GM18498 (cell line): ENCODE results near the gene PSMD3.
"Not testable (repeated sequence)": the region's sequence is repeated elsewhere in the genome, so short reads cannot be mapped to it uniquely, and the experiment has no call there.

Experiments used
- ATAC-seq: cut with Tn5 transposase; IDR thresholded peaks from one replicate; pipeline ENCODE4 v1.9.1; 2021; ENCODE audit warnings: mild to moderate bottlenecking, moderate library complexity; ENCODE audit not compliant: unreplicated experiment

Gene PSMD3

GRCh38 chr17:39995438-39995837, 14.8 kb downstream of the PSMD3 start:
- no peak for ATAC-seq

DNA sequence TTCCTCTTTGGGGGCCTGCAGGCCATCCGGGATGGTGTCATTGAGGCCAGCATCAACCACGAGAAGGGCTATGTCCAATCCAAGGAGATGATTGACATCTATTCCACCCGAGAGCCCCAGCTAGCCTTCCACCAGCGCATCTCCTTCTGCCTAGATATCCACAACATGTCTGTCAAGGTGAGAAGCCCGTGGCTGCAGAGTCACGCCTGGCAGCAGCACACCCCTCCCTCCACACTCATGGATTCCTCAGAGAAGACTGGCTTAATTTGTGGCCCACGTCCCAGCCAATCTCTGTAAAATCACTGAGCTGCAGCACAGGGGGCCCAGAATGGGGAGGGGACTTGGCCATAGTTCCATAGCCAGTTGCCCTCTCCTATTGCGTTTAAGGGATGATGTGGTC, 15.6 kb downstream of the PSMD3 start:
- no peak for ATAC-seq

DNA sequence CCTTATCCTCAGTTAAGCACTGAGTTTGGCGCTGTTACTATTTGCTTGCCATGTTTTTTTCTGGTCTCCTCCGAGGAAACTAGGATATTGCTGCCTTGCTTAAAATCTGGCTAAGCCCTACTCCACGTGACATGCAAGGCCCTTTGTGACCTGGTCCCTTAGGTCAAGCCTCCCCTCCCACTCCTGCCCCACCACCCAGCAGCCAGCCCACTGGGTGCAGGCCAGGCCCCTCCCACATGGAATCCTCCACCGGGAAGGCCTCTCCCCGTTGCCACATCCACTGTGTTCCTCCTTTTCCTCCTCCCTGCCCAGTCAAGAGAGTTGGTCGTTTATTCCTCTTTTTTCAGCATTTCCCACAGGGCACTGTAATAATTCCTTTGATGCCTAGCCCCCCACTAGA, 16.2 kb downstream of the PSMD3 start:
- no peak for ATAC-seq

DNA sequence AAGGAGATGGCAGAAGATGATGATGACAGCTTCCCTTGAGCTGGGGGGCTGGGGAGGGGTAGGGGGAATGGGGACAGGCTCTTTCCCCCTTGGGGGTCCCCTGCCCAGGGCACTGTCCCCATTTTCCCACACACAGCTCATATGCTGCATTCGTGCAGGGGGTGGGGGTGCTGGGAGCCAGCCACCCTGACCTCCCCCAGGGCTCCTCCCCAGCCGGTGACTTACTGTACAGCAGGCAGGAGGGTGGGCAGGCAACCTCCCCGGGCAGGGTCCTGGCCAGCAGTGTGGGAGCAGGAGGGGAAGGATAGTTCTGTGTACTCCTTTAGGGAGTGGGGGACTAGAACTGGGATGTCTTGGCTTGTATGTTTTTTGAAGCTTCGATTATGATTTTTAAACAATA, 16.9 kb downstream of the PSMD3 start:
- ATAC-seq: no peak

DNA sequence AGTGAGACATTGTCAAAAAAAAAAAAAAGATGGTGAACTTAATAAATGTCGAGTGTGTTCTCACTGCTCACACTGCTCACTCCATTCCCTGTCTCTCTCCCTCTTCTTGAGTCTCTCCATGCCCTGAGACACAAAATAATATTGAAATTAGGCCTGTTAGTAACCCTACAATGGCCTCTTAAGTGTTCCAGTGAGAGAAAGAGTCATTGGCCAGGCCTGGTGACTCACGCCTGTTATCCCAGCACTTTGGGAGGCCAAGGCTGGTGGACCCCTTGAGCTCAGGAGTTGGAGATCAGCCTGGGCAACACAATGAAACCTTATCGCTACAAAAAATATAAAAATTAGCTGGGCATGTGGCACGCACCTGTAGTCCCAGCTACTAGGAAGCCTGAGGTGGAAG, 18.5 kb downstream of the PSMD3 start:
- no peak for ATAC-seq

DNA sequence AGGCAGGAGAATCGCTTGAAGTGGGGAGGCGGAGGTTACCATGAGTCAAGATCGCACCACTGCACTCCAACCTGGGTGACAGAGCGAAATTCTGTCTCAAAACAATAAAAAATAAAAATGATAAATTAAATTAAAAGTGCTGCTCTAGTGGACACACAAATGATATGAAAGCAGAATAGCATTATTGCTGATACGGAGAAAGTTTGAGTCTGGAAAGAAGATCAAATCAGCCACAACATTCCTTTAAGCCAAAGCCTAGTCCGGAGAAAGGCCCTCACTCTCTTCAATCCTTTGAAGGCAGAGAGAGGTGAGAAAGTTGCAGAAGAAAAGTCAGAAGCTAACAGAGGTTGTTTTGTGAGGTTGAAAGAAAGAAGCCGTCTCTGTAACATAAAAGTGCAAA, 19.6 kb downstream of the PSMD3 start:
- no peak for ATAC-seq

DNA sequence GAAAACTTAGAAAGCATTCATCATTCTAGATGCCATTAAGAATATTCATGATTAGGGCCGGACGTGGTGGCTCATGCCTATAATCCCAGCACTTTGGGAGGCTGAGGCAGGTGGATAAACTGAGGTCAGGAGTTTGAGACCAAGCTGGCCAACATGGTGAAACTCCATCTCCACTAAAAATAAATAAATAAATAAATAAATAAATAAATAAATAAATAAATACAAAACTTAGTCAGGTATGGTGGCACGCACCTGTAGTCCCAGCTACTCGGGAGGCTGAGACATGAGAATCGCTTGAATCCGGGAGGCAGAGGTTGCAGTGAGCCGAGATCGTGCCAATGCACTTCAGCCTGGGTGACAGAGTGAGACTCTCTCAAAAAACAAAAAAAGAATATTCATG, 20.7 kb downstream of the PSMD3 start:
- ATAC-seq: not testable (repeated sequence)

DNA sequence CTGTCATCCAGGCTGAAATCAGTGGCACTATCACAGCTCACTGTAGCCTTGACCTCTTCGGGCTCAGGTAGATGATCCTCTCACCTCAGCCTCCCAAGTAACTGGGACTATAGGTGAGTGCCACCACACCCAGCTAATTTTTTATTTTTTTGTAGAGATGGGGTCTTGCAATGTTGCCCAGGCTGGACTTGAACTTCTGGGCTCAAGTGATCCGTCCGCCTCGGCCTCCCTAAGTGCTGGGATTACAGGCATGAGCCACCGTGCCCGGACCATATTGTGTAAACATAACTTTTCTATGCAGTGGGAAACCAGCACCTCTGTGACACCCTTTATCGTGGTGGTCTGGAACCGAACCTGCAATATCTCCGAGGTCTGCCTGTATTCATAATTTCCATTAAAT, 23.5 kb downstream of the PSMD3 start:
- ATAC-seq: no peak

GRCh38 chr17:40004712-40005111, 24.1 kb downstream of the PSMD3 start:
- no peak for ATAC-seq

DNA sequence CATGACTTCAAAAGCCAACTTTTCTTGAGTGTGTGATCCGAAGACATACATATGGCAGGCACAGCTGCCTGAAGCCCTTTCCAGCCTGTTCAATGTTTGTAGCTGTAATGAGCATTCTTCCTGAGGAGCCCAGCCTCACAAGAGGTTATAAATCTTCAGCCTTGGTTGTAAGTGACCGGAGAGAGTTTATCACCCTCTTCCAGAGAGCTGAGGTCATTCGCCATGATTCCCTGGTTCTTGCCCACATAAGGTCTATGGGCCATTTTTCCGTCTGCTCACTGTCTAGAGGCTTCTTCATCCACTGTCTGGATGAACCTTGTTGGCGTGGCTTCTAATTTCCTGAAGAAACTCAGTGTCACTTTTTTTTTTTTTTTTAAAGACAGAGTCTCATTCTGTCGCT, 24.9 kb downstream of the PSMD3 start:
- ATAC-seq: no peak

DNA sequence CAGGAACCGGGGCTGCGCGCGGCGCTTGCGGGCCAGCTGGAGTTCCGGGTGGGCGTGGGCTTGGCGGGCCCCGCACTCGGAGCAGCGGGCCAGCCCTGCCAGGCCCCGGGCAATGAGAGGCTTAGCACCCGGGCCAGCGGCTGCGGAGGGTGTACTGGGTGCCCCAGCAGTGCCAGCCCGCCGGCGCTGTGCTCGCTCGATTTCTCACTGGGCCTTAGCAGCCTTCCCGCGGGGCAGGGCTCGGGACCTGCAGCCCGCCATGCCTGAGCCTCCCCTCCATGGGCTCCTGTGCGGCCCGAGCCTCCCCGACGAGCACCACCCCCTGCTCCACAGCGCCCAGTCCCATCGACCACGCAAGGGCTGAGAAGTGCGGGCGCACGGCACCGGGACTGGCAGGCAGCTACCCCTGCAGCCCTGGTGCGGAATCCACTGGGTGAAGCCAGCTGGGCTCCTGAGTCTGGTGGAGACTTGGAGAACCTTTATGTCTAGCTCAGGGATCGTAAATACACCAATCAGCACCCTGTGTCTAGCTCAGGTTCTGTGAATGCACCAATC, 30.4 kb downstream of the PSMD3 start:
- ATAC-seq: not testable (repeated sequence)

- not testable (repeated sequence) for ATAC-seq
Observed at GRCh38 chr17:40012017-40012647, 31.5 kb downstream of the PSMD3 start.

GRCh38 chr17:40014375-40014980, 33.9 kb downstream of the PSMD3 start:
- ATAC-seq: no peak

GRCh38 chr17:40015005-40015997, 34.7 kb downstream of the PSMD3 start, which contains the start of gene CSF3:
Gene CSF3, plus strand, starts transcription at chr17:40015440. Its CDS starts 35 bp downstream, at chr17:40015475.
- no peak for ATAC-seq

GRCh38 chr17:40015998-40016985, 35.7 kb downstream of the PSMD3 start:
- no peak for ATAC-seq

GRCh38 chr17:40017422-40018080, 36.9 kb downstream of the PSMD3 start:
- ATAC-seq: no peak

- no peak for ATAC-seq
Observed at GRCh38 chr17:40018211-40019121, 37.9 kb downstream of the PSMD3 start.

- ATAC-seq: no peak
Observed at GRCh38 chr17:40019140-40019991, 38.8 kb downstream of the PSMD3 start.
